CD8-positive, alpha-beta memory T cell (primary cell): ENCODE data around the gene PRPSAP1. TPM values are rescaled to one million over a fixed set of nuclear protein-coding genes. Genes with fewer than 3 reads are reported as not detected.

Experiments used
- CTCF ChIA-PET: fragments of 350-600 bp; sonication (Branson Sonifier 250); formaldehyde crosslinking; loops from one replicate; lab custom pipeline; 2021; ENCODE audit warnings: antibody characterized with exemption; lab: Charles Lee
- POLR2A ChIA-PET: fragments of 350-600 bp; sonication (Branson Sonifier 250); formaldehyde crosslinking; loops from one replicate; lab custom pipeline; 2021; ENCODE audit warnings: antibody characterized with exemption; lab: Charles Lee
- DNase-seq, 5 donors: peaks; one replicate each; pipeline versions ENCODE4 v3.0.0 to v3.0.0-alpha.2; 2020 to 2022; ENCODE audit warnings: mixed read lengths in 1 of 5
- H3K27ac ChIP-seq: one replicate; pipeline ENCODE4 v1.7.0; 2013; ENCODE audit warnings: low read depth, mild to moderate bottlenecking, low read length, moderate library complexity
- H3K27me3 ChIP-seq: 2 replicates; pipeline ENCODE4 v1.7.0; 2013; ENCODE audit warnings: low read length, mild to moderate bottlenecking; ENCODE audit not compliant: insufficient read depth, poor library complexity, severe bottlenecking
- H3K36me3 ChIP-seq: 2 replicates; pipeline ENCODE4 v1.7.0; 2013; ENCODE audit warnings: mild to moderate bottlenecking, low read length, moderate library complexity; ENCODE audit not compliant: insufficient read depth
- H3K4me1 ChIP-seq: 2 replicates; pipeline ENCODE4 v1.7.0; 2013; ENCODE audit warnings: mild to moderate bottlenecking, low read length, moderate library complexity; ENCODE audit not compliant: insufficient read depth
- H3K4me3 ChIP-seq: 2 replicates; pipeline ENCODE4 v1.7.0; 2013; ENCODE audit warnings: mild to moderate bottlenecking, low read length
- H3K9me3 ChIP-seq: 2 replicates; pipeline ENCODE4 v1.7.0; 2013; ENCODE audit warnings: mild to moderate bottlenecking, low read length
- H3K27ac Mint-ChIP-seq, 8 donors: one replicate each; pipeline ENCODE4 v1.8.0; 2020 to 2021; ENCODE audit warnings: mixed read lengths in 8 of 8, mild to moderate bottlenecking in 6 of 8, inconsistent platforms in 3 of 8, moderate library complexity in 3 of 8
- H3K27me3 Mint-ChIP-seq, 2 donors: one replicate each; pipeline ENCODE4 v1.8.0; 2020 to 2021; ENCODE audit warnings: mixed read lengths in 2 of 2, mild to moderate bottlenecking in 1 of 2, moderate library complexity in 1 of 2
- H3K36me3 Mint-ChIP-seq, 3 donors: one replicate each; pipeline ENCODE4 v1.8.0; 2020 to 2021; ENCODE audit warnings: mixed read lengths in 3 of 3, inconsistent platforms in 1 of 3, mild to moderate bottlenecking in 1 of 3
- H3K4me1 Mint-ChIP-seq, 3 donors: one replicate each; pipeline ENCODE4 v1.8.0; 2020 to 2021; ENCODE audit warnings: mixed read lengths in 3 of 3, inconsistent platforms in 1 of 3, mild to moderate bottlenecking in 1 of 3
- H3K4me3 Mint-ChIP-seq, 7 donors: one replicate each; pipeline ENCODE4 v1.8.0; 2020 to 2021; ENCODE audit warnings: mixed read lengths in 7 of 7, mild to moderate bottlenecking in 6 of 7, moderate library complexity in 4 of 7, inconsistent platforms in 2 of 7
- H3K9me3 Mint-ChIP-seq, 5 donors: one replicate each; pipeline ENCODE4 v1.8.0; 2020 to 2022; ENCODE audit warnings: mixed read lengths in 5 of 5, mild to moderate bottlenecking in 3 of 5, moderate library complexity in 2 of 5, inconsistent platforms in 1 of 5
- polyA plus RNA-seq: library from polyadenylated mRNA; unstranded; fragments of 300-500 nt; fragmentation: Illumina TruSeq; gene quantifications from one replicate; pipeline ENCODE4 v1.2.3, GENCODE V29; 2021
- total RNA-seq, 2 experiments: library from RNA; stranded (reverse); gene quantifications; one replicate each; pipeline ENCODE4 v1.2.3, GENCODE V29; 2021

PRPSAP1 gene
- total and polyA plus RNA-seq, 3 experiments from 2014 or later: 46.9 to 63.3 (median 48.3) TPM

GRCh38 chr17:76329664-76330063 lies 24.1 kb downstream of the PRPSAP1 start:
- DNase-seq: no peak
- Histone ChIP-seq H3K36me3 (no peaks in the 10 kb centered on the region), H3K4me3 (no peak overlapping the region), H3K27ac (no peak overlapping the region), H3K9me3 (no peaks in the 10 kb centered on the region), H3K4me1 (no peaks in the 10 kb centered on the region), H3K27me3 (no peaks in the 10 kb centered on the region)
- Mint-ChIP-seq H3K4me3 (no peak overlapping the region), H3K27ac (peak overlapping the region in 1 of 8 donors; percentile 1), H3K36me3 (peaks cover 3 to 59% (median 15%) of the 10 kb centered on the region in 3 donors), H3K9me3 (no peaks in the 10 kb centered on the region), H3K4me1 (peaks cover 0 to 6% (median 0%) of the 10 kb centered on the region in 3 donors), H3K27me3 (no peaks in the 10 kb centered on the region)
- ChIA-PET POLR2A (no interaction called here), CTCF (interaction anchor here (1.7 kb wide), 1 partner anchor 68 kb away, joined by 6 read pairs; no protein-coding TSS in a partner anchor)

- Histone ChIP-seq H3K27me3 (no peaks in the 10 kb centered on the region), H3K4me1 (no peaks in the 10 kb centered on the region), H3K4me3 (no peak overlapping the region), H3K36me3 (no peaks in the 10 kb centered on the region), H3K27ac (no peak overlapping the region), H3K9me3 (no peaks in the 10 kb centered on the region)
- Mint-ChIP-seq H3K27ac (no peak overlapping the region), H3K4me1 (no peaks in the 10 kb centered on the region), H3K36me3 (peaks cover 3 to 68% (median 19%) of the 10 kb centered on the region in 3 donors), H3K4me3 (no peak overlapping the region), H3K9me3 (no peaks in the 10 kb centered on the region), H3K27me3 (no peaks in the 10 kb centered on the region)
- CTCF ChIA-PET: no interaction called here
- POLR2A ChIA-PET: no interaction called here
- no peak for DNase-seq
These were observed 26.0 kb downstream of the PRPSAP1 start for GRCh38 chr17:76327696-76328095.

GRCh38 chr17:76326306-76326705 lies 27.4 kb downstream of the PRPSAP1 start:
- Mint-ChIP-seq H3K27me3 (no peaks in the 10 kb centered on the region), H3K4me3 (no peak overlapping the region), H3K27ac (peak overlapping the region in 3 of 8 donors; percentile 7 to 77 (median 44)), H3K9me3 (no peaks in the 10 kb centered on the region), H3K36me3 (peaks cover 3 to 72% (median 15%) of the 10 kb centered on the region in 3 donors), H3K4me1 (no peaks in the 10 kb centered on the region)
- ChIA-PET POLR2A (no interaction called here), CTCF (no interaction called here)
- H3K4me3 ChIP-seq: no peak overlapping the region
- DNase-seq: no peak
- H3K27me3 ChIP-seq: no peaks in the 10 kb centered on the region
- no peak overlapping the region for H3K27ac ChIP-seq
- H3K4me1 ChIP-seq: no peaks in the 10 kb centered on the region
- H3K36me3 ChIP-seq: no peaks in the 10 kb centered on the region
- H3K9me3 ChIP-seq: no peaks in the 10 kb centered on the region

GRCh38 chr17:76318586-76318985 lies 35.1 kb downstream of the PRPSAP1 start:
- Mint-ChIP-seq H3K36me3 (peaks cover 0 to 59% (median 12%) of the 10 kb centered on the region in 3 donors), H3K27ac (no peak overlapping the region), H3K27me3 (no peaks in the 10 kb centered on the region), H3K4me1 (peaks cover 0 to 9% (median 0%) of the 10 kb centered on the region in 3 donors), H3K4me3 (no peak overlapping the region), H3K9me3 (no peaks in the 10 kb centered on the region)
- Histone ChIP-seq H3K9me3 (no peaks in the 10 kb centered on the region), H3K27ac (no peak overlapping the region), H3K27me3 (no peaks in the 10 kb centered on the region), H3K4me1 (no peaks in the 10 kb centered on the region), H3K36me3 (peaks cover 8% of the 10 kb centered on the region), H3K4me3 (no peak overlapping the region)
- DNase-seq: no peak
- ChIA-PET POLR2A (no interaction called here), CTCF (interaction anchor here (0.6 kb wide), 1 partner anchor 644 kb away, joined by 3 read pairs; no protein-coding TSS in a partner anchor)

GRCh38 chr17:76317535-76317934 lies 36.2 kb downstream of the PRPSAP1 start:
- H3K27ac Mint-ChIP-seq: peak overlapping the region in 1 of 8 donors; percentile 10
- Histone ChIP-seq H3K36me3 (peaks cover 18% of the 10 kb centered on the region), H3K27ac (no peak overlapping the region), H3K27me3 (no peaks in the 10 kb centered on the region), H3K4me3 (no peak overlapping the region), H3K4me1 (no peaks in the 10 kb centered on the region), H3K9me3 (no peaks in the 10 kb centered on the region)
- ChIA-PET POLR2A (no interaction called here), CTCF (interaction anchor here (0.6 to 1.3 kb wide), 2 partner anchors 80 to 944 kb away, joined by 4 to 6 read pairs; no protein-coding TSS in a partner anchor)
- peaks cover 0 to 9% (median 0%) of the 10 kb centered on the region in 3 donors for H3K4me1 Mint-ChIP-seq
- peaks cover 0 to 62% (median 13%) of the 10 kb centered on the region in 3 donors for H3K36me3 Mint-ChIP-seq
- no peaks in the 10 kb centered on the region for H3K9me3 Mint-ChIP-seq
- DNase-seq: no peak
- H3K4me3 Mint-ChIP-seq: no peak overlapping the region
- H3K27me3 Mint-ChIP-seq: no peaks in the 10 kb centered on the region

- Histone ChIP-seq H3K4me1 (no peaks in the 10 kb centered on the region), H3K27ac (no peak overlapping the region), H3K4me3 (no peak overlapping the region), H3K9me3 (no peaks in the 10 kb centered on the region), H3K36me3 (peaks cover 18% of the 10 kb centered on the region), H3K27me3 (no peaks in the 10 kb centered on the region)
- DNase-seq: no peak
- peak overlapping the region in 4 of 8 donors; percentile 21 to 63 (median 30) for H3K27ac Mint-ChIP-seq
- ChIA-PET POLR2A (interaction anchor here (0.5 to 0.8 kb wide), 2 partner anchors 251 to 625 kb away, joined by 4 to 8 read pairs; no protein-coding TSS in a partner anchor), CTCF (interaction anchor here (0.7 to 2.0 kb wide), 2 partner anchors 12 to 71 kb away, joined by 3 to 7 read pairs; partner anchors contain the start of gene SPHK1)
- no peak overlapping the region for H3K4me3 Mint-ChIP-seq
- H3K9me3 Mint-ChIP-seq: no peaks in the 10 kb centered on the region
- H3K27me3 Mint-ChIP-seq: no peaks in the 10 kb centered on the region
- peaks cover 0 to 9% (median 0%) of the 10 kb centered on the region in 3 donors for H3K4me1 Mint-ChIP-seq
- peaks cover 0 to 63% (median 20%) of the 10 kb centered on the region in 3 donors for H3K36me3 Mint-ChIP-seq
These were observed 39.1 kb downstream of the PRPSAP1 start for GRCh38 chr17:76314392-76315227.

- ChIA-PET POLR2A (interaction anchor here (0.6 kb wide), 1 partner anchor 122 kb away, joined by 4 read pairs; no protein-coding TSS in a partner anchor), CTCF (interaction anchor here (0.6 kb wide), 1 partner anchor 13 kb away, joined by 3 read pairs; no protein-coding TSS in a partner anchor)
- Histone ChIP-seq H3K4me3 (no peak overlapping the region), H3K27ac (no peak overlapping the region), H3K36me3 (peaks cover 18% of the 10 kb centered on the region), H3K9me3 (no peaks in the 10 kb centered on the region), H3K4me1 (no peaks in the 10 kb centered on the region), H3K27me3 (no peaks in the 10 kb centered on the region)
- Mint-ChIP-seq H3K4me3 (no peak overlapping the region), H3K9me3 (no peaks in the 10 kb centered on the region), H3K36me3 (peaks cover 0 to 62% (median 23%) of the 10 kb centered on the region in 3 donors), H3K27me3 (no peaks in the 10 kb centered on the region), H3K27ac (peak overlapping the region in 1 of 8 donors; percentile 56), H3K4me1 (peaks cover 0 to 9% (median 0%) of the 10 kb centered on the region in 3 donors)
- DNase-seq: no peak
These were observed 41.0 kb downstream of the PRPSAP1 start for GRCh38 chr17:76312735-76313134.

GRCh38 chr17:76309461-76309860 lies 44.3 kb downstream of the PRPSAP1 start:
- no peaks in the 10 kb centered on the region for H3K4me1 Mint-ChIP-seq
- H3K36me3 Mint-ChIP-seq: peaks cover 0 to 41% (median 15%) of the 10 kb centered on the region in 3 donors
- H3K9me3 Mint-ChIP-seq: no peaks in the 10 kb centered on the region
- ChIA-PET POLR2A (no interaction called here), CTCF (interaction anchor here (15.1 kb wide), 1 partner anchor 90 kb away, joined by 175 read pairs; no protein-coding TSS in a partner anchor)
- H3K4me3 ChIP-seq: no peak overlapping the region
- H3K36me3 ChIP-seq: peaks cover 13% of the 10 kb centered on the region
- H3K27me3 ChIP-seq: no peaks in the 10 kb centered on the region
- no peak overlapping the region for H3K4me3 Mint-ChIP-seq
- no peaks in the 10 kb centered on the region for H3K27me3 Mint-ChIP-seq
- no peak overlapping the region for H3K27ac ChIP-seq
- H3K27ac Mint-ChIP-seq: peak overlapping the region in 1 of 8 donors; percentile 32
- no peaks in the 10 kb centered on the region for H3K9me3 ChIP-seq
- H3K4me1 ChIP-seq: no peaks in the 10 kb centered on the region
- no peak for DNase-seq
